ENCODE data around the gene CAB39. TPM values are rescaled to one million over a fixed set of nuclear protein-coding genes. Genes with fewer than 3 reads are reported as not detected.

CAB39 gene
- polyA plus RNA-seq, 1 of the 3 experiments (the other 2 are of a cell fraction), result 15.7 TPM

GRCh38 chr2:230669386-230669950 lies 43.2 kb upstream of the CAB39 start:
- 94% methylated on average over 8 of the region's 8 CpGs for WGBS (ENCODE audit: low lambda C conversion rate)
- Histone ChIP-seq H3K9me3 (no peaks in the 10 kb centered on the region), H3F3A (replicated peaks; ENCODE audit: insufficient read depth) (no peaks in the 10 kb centered on the region), H3K36me3 (replicated peaks in 1 of 2; ENCODE audit: control insufficient read depth in 1 of 2, insufficient read depth in 2 of 2, low read length in 1 of 2) (no peaks in the 10 kb centered on the region), H3K27me3 (ENCODE audit: insufficient read depth) (no peaks in the 10 kb centered on the region), H3K9ac (no peak overlapping the region), H2AFZ (ENCODE audit: low read depth) (no peak overlapping the region), H3K4me3 (ENCODE audit: low read depth in 2 of 2, low read length in 1 of 2) (no peak overlapping the region), H3K4me2 (no peak overlapping the region), H3K27ac (ENCODE audit: low read depth in 2 of 2, low read length in 1 of 2) (no peak overlapping the region), H3K79me2 (ENCODE audit: insufficient read depth) (no peaks in the 10 kb centered on the region), H3K4me1 (ENCODE audit: control insufficient read depth in 1 of 2, insufficient read depth in 2 of 2, low read depth in 1 of 2, low read length in 1 of 2) (peaks cover 0 to 4% of the 10 kb centered on the region in 2 experiments; a peak in 1 of 4 replicates), H4K20me1 (ENCODE audit: insufficient read depth) (no peaks in the 10 kb centered on the region), H3K9me2 (no peaks in the 10 kb centered on the region)
- ChIA-PET CTCF (no interaction called here), POLR2A (no interaction called here)
- no peak for DNase-seq
- TF ChIP-seq PBX3 (IDR thresholded peaks at IDR 0.05) (no peak), ZBTB33 (IDR thresholded peaks at IDR 0.05; ENCODE audit: borderline replicate concordance, low read depth) (no peak), FOXJ3 (CRISPR knock-in tag; IDR thresholded peaks at IDR 0.05) (no peak), TCF12 (IDR thresholded peaks at IDR 0.05) (no peak), CHD2 (IDR thresholded peaks at IDR 0.05; ENCODE audit: low read length, partially characterized antibody) (no peak), GATA2 (CRISPR knock-in tag; IDR thresholded peaks at IDR 0.05) (no peak), SMC3 (IDR thresholded peaks at IDR 0.05; ENCODE audit: low read depth, low read length) (no peak), IRF3 (IDR thresholded peaks at IDR 0.05; ENCODE audit: low read depth, low read length) (no peak), MAX (IDR thresholded peaks at IDR 0.05; ENCODE audit: low read depth) (no peak), MEF2A (IDR thresholded peaks at IDR 0.05; ENCODE audit: borderline replicate concordance, low read depth) (no peak)

- Histone ChIP-seq H3K27me3 (ENCODE audit: insufficient read depth) (no peaks in the 10 kb centered on the region), H3K79me2 (ENCODE audit: insufficient read depth) (no peaks in the 10 kb centered on the region), H3K27ac (ENCODE audit: low read depth in 2 of 2, low read length in 1 of 2) (no peak overlapping the region), H3F3A (replicated peaks; ENCODE audit: insufficient read depth) (no peaks in the 10 kb centered on the region), H3K9me2 (no peaks in the 10 kb centered on the region), H3K4me2 (no peak overlapping the region), H2AFZ (ENCODE audit: low read depth) (no peak overlapping the region), H3K4me3 (ENCODE audit: low read depth in 2 of 2, low read length in 1 of 2) (no peak overlapping the region), H3K9ac (no peak overlapping the region), H3K4me1 (ENCODE audit: control insufficient read depth in 1 of 2, insufficient read depth in 2 of 2, low read depth in 1 of 2, low read length in 1 of 2) (peaks cover 0 to 4% of the 10 kb centered on the region in 2 experiments; a peak in 1 of 4 replicates), H4K20me1 (ENCODE audit: insufficient read depth) (no peaks in the 10 kb centered on the region), H3K9me3 (no peaks in the 10 kb centered on the region), H3K36me3 (replicated peaks in 1 of 2; ENCODE audit: control insufficient read depth in 1 of 2, insufficient read depth in 2 of 2, low read length in 1 of 2) (no peaks in the 10 kb centered on the region)
- WGBS (ENCODE audit: low lambda C conversion rate), result 44% methylated on average over 4 of the region's 4 CpGs
- DNase-seq, result no peak
- ChIA-PET POLR2A (no interaction called here), CTCF (no interaction called here)
- TF ChIP-seq TCF12 (IDR thresholded peaks at IDR 0.05) (peak; percentile 53; the same call in 1 of the 2 replicates), PBX3 (IDR thresholded peaks at IDR 0.05) (no peak)
Observed at GRCh38 chr2:230671117-230671516, 41.5 kb upstream of the CAB39 start.

All from SK-N-SH (cell line).